ENCODE data around the gene PSMF1.
A peak's percentile ranks its signal among the peaks of the same experiment; 100 is the strongest.

Gene PSMF1, protein sequence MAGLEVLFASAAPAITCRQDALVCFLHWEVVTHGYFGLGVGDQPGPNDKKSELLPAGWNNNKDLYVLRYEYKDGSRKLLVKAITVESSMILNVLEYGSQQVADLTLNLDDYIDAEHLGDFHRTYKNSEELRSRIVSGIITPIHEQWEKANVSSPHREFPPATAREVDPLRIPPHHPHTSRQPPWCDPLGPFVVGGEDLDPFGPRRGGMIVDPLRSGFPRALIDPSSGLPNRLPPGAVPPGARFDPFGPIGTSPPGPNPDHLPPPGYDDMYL

GRCh38 chr20:1118336-1119127 lies at the start of gene PSMF1:
PSMF1 (plus strand) TSS chr20:1118602; CDS start chr20:1118774, 172 bp downstream.
- peak; percentile 95 for DNase-seq (ENCODE audit: extremely low spot score)
- CTCF ChIA-PET = interaction anchor here (1.0 to 7.2 kb wide), 2 partner anchors 11 to 95 kb away, joined by 4 to 45 read pairs; no protein-coding TSS in a partner anchor
- TF ChIP-seq, protein P1, sequence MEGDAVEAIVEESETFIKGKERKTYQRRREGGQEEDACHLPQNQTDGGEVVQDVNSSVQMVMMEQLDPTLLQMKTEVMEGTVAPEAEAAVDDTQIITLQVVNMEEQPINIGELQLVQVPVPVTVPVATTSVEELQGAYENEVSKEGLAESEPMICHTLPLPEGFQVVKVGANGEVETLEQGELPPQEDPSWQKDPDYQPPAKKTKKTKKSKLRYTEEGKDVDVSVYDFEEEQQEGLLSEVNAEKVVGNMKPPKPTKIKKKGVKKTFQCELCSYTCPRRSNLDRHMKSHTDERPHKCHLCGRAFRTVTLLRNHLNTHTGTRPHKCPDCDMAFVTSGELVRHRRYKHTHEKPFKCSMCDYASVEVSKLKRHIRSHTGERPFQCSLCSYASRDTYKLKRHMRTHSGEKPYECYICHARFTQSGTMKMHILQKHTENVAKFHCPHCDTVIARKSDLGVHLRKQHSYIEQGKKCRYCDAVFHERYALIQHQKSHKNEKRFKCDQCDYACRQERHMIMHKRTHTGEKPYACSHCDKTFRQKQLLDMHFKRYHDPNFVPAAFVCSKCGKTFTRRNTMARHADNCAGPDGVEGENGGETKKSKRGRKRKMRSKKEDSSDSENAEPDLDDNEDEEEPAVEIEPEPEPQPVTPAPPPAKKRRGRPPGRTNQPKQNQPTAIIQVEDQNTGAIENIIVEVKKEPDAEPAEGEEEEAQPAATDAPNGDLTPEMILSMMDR (IDR thresholded peaks at IDR 0.05; ENCODE audit: control extremely low read depth, extremely low read depth, low read depth, missing control alignments) = no peak
- POLR2A ChIA-PET = interaction anchor here (0.6 kb wide), 1 partner anchor 300 kb away, joined by 3 read pairs; no protein-coding TSS in a partner anchor

DNA sequence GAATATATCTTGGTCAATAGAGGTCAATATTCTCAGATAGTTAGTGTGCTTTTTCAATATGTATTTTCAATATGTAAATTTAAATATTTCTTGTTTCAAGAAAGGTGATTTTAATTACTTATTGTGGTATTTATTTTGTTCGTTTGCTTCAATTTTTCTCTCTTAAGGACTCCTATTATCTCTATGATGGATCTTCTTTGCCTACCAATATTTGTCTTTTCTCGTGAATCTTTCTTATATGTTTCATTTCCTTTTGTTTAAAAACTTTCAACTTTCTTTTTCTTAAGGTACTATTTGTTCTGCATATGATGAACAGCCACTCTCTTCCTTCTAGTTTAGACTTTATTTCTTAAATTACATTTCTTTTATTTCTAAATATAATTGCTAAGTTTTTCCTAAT lies 46.1 kb upstream of the PSMF1 start:
- POLR2A ChIA-PET = no interaction called here
- CTCF ChIA-PET = no interaction called here

DNA sequence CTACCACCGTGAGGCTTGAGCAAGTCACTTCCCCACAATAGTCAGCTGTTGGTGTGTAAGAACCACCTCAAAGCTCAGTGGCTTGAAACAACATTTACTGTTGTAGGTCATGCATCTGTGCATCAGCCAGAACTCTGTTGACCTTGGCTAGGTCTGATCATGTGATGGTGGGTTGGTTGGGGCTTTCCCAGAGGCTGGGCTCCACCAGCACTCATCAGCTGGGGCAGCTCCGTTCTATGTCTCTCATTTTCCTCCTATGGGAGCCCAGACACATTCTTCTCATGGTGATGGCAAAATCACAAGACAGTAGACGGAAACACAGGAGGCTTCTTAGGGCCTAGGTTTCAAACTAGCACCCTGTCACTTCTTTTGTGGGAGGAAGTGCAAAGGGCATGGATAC lies 42.8 kb upstream of the PSMF1 start:
- TF ChIP-seq, protein P1 (IDR thresholded peaks at IDR 0.05; ENCODE audit: control extremely low read depth, extremely low read depth, low read depth, missing control alignments) = no peak
- peak; percentile 41 for DNase-seq (ENCODE audit: extremely low spot score)
- CTCF ChIA-PET = no interaction called here
- POLR2A ChIA-PET = no interaction called here

More for the DNA sequence above, 46.1 kb upstream of the PSMF1 start:
- TF ChIP-seq, protein P1 (IDR thresholded peaks at IDR 0.05; ENCODE audit: control extremely low read depth, extremely low read depth, low read depth, missing control alignments) = no peak
- no peak for DNase-seq (ENCODE audit: extremely low spot score)

DNA sequence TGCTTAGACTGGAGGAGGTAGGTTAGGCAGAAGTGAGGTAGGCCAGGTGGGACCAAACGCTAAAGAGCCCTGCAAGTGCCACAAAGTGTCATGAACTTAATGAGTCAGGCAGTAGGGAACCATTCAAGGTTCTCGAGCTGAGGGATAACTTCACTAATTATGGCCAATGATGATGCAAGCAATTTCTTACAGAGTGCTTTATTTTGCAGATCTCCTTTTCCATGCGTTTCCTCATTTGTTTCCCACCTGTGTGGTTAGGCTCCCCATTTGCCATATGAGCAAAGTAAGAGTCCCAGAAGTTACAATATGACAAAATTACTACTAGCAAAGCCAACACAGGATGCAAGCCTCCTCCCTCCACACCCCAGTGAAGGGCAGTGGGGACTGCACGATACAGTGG lies 36.5 kb upstream of the PSMF1 start:
- ChIA-PET CTCF (interaction anchor here (11.5 kb wide), 1 partner anchor 26 kb away, joined by 57 read pairs; no protein-coding TSS in a partner anchor), POLR2A (no interaction called here)
- TF ChIP-seq, protein P1 (IDR thresholded peaks at IDR 0.05; ENCODE audit: control extremely low read depth, extremely low read depth, low read depth, missing control alignments) = no peak
- no peak for DNase-seq (ENCODE audit: extremely low spot score)

DNA sequence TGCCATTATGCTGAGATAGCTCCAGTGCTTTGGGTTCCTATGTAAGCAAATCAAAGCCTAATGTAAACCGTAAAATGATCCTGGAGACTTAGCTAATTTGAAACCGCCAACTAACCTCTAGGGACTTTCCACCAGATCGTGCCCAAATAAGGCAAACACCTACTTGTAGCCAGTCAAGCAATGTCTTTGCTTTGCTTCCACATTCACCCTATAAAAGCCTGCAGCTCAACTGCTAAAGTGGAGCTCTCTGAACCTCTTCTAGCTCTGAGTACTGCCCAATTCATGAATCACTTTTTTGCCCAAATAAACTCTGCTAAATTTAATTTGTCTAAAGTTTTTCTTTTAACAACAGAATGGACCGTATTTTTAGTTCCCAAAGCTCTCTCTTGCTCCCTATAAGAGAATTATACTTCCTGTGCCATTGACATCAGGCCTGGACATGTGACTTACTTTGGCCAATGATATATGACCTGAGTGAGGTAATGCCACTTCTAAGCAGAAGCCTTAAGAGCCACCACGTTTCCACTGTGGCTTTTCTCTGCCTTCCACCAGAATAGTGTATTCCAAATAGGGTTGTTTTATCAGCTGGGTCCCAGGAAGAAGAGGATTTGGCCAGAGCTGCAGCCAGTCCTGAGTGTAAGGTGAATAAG lies 34.8 kb upstream of the PSMF1 start:
- DNase-seq (ENCODE audit: extremely low spot score) = no peak
- TF ChIP-seq, protein P1 (IDR thresholded peaks at IDR 0.05; ENCODE audit: control extremely low read depth, extremely low read depth, low read depth, missing control alignments) = no peak
- CTCF ChIA-PET = interaction anchor here (1.5 to 11.5 kb wide), 3 partner anchors 12 to 37 kb away, joined by 3 to 57 read pairs (median 14); no protein-coding TSS in a partner anchor
- POLR2A ChIA-PET = no interaction called here
